ENCODE data around the gene ALOX5.
A peak's percentile ranks its signal among the peaks of the same experiment; 100 is the strongest.

Gene ALOX5

GRCh38 chr10:45421221-45422097 is 47.4 kb downstream of the ALOX5 start:
- no peaks in the 10 kb centered on the region for H3F3A ChIP-seq (ENCODE audit: low read depth)
- no peaks in the 10 kb centered on the region for H4K20me1 ChIP-seq (ENCODE audit: insufficient read depth, low read length, poor library complexity, severe bottlenecking)
- peak overlapping the region; percentile 45; the same call in 1 of the 2 replicates for H2AFZ ChIP-seq (ENCODE audit: low read length)
- H3K4me1 ChIP-seq (ENCODE audit: insufficient read depth, low read length, poor library complexity, severe bottlenecking), result peaks cover 36% of the 10 kb centered on the region
- no peaks in the 10 kb centered on the region for H3K9me2 ChIP-seq (replicated peaks; ENCODE audit: low read depth, low read length)
- H3K79me2 ChIP-seq (ENCODE audit: insufficient read depth, low read length), result no peaks in the 10 kb centered on the region
- no peak for TF ChIP-seq EZH2phosphoT487 (IDR thresholded peaks at IDR 0.05; ENCODE audit: borderline replicate concordance)
- TF ChIP-seq, protein P1, sequence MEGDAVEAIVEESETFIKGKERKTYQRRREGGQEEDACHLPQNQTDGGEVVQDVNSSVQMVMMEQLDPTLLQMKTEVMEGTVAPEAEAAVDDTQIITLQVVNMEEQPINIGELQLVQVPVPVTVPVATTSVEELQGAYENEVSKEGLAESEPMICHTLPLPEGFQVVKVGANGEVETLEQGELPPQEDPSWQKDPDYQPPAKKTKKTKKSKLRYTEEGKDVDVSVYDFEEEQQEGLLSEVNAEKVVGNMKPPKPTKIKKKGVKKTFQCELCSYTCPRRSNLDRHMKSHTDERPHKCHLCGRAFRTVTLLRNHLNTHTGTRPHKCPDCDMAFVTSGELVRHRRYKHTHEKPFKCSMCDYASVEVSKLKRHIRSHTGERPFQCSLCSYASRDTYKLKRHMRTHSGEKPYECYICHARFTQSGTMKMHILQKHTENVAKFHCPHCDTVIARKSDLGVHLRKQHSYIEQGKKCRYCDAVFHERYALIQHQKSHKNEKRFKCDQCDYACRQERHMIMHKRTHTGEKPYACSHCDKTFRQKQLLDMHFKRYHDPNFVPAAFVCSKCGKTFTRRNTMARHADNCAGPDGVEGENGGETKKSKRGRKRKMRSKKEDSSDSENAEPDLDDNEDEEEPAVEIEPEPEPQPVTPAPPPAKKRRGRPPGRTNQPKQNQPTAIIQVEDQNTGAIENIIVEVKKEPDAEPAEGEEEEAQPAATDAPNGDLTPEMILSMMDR (conservative IDR thresholded peaks at IDR 0.05; ENCODE audit: low read length), result no peak
- H3K4me3 ChIP-seq (ENCODE audit: low read length, poor library complexity, severe bottlenecking), result no peak overlapping the region
- H3K9ac ChIP-seq (ENCODE audit: low read depth, low read length, poor library complexity, severe bottlenecking), result peak overlapping the region; percentile 12
- H3K36me3 ChIP-seq (ENCODE audit: insufficient read depth, low read length), result no peaks in the 10 kb centered on the region
- no peaks in the 10 kb centered on the region for H3K27me3 ChIP-seq (ENCODE audit: insufficient read depth, low read length, poor library complexity, severe bottlenecking)
- H3K4me2 ChIP-seq (ENCODE audit: low read depth, low read length, poor library complexity, severe bottlenecking), result no peak overlapping the region
- H3K9me3 ChIP-seq (ENCODE audit: insufficient read depth, low read depth, low read length), result no peaks in the 10 kb centered on the region

- H3F3A ChIP-seq (ENCODE audit: low read depth), result no peaks in the 10 kb centered on the region
- H3K9me3 ChIP-seq (ENCODE audit: insufficient read depth, low read depth, low read length), result no peaks in the 10 kb centered on the region
These were observed 48.3 kb downstream of the ALOX5 start for GRCh38 chr10:45422207-45422865.

GRCh38 chr10:45422866-45423659 is 49.0 kb downstream of the ALOX5 start:
- TF ChIP-seq, protein P1 (conservative IDR thresholded peaks at IDR 0.05; ENCODE audit: low read length), result no peak
- TF ChIP-seq EZH2phosphoT487 (IDR thresholded peaks at IDR 0.05; ENCODE audit: borderline replicate concordance), result no peak
- Histone ChIP-seq H3K4me2 (ENCODE audit: low read depth, low read length, poor library complexity, severe bottlenecking) (no peak overlapping the region), H3F3A (ENCODE audit: low read depth) (no peaks in the 10 kb centered on the region), H3K79me2 (ENCODE audit: insufficient read depth, low read length) (no peaks in the 10 kb centered on the region), H3K4me3 (ENCODE audit: low read length, poor library complexity, severe bottlenecking) (no peak overlapping the region), H3K9me2 (replicated peaks; ENCODE audit: low read depth, low read length) (no peaks in the 10 kb centered on the region), H3K36me3 (ENCODE audit: insufficient read depth, low read length) (no peaks in the 10 kb centered on the region), H3K4me1 (ENCODE audit: insufficient read depth, low read length, poor library complexity, severe bottlenecking) (peaks cover 39% of the 10 kb centered on the region), H3K27me3 (ENCODE audit: insufficient read depth, low read length, poor library complexity, severe bottlenecking) (no peaks in the 10 kb centered on the region), H4K20me1 (ENCODE audit: insufficient read depth, low read length, poor library complexity, severe bottlenecking) (no peaks in the 10 kb centered on the region), H3K9ac (ENCODE audit: low read depth, low read length, poor library complexity, severe bottlenecking) (no peak overlapping the region), H3K9me3 (ENCODE audit: insufficient read depth, low read depth, low read length) (no peaks in the 10 kb centered on the region), H2AFZ (ENCODE audit: low read length) (no peak overlapping the region)

More at GRCh38 chr10:45422207-45422865, 48.3 kb downstream of the ALOX5 start:
- H3K79me2 ChIP-seq (ENCODE audit: insufficient read depth, low read length), result no peaks in the 10 kb centered on the region
- H3K4me2 ChIP-seq (ENCODE audit: low read depth, low read length, poor library complexity, severe bottlenecking), result no peak overlapping the region
- H3K4me1 ChIP-seq (ENCODE audit: insufficient read depth, low read length, poor library complexity, severe bottlenecking), result peaks cover 39% of the 10 kb centered on the region
- no peak overlapping the region for H3K4me3 ChIP-seq (ENCODE audit: low read length, poor library complexity, severe bottlenecking)
- H2AFZ ChIP-seq (ENCODE audit: low read length), result no peak overlapping the region
- no peaks in the 10 kb centered on the region for H4K20me1 ChIP-seq (ENCODE audit: insufficient read depth, low read length, poor library complexity, severe bottlenecking)
- TF ChIP-seq EZH2phosphoT487 (IDR thresholded peaks at IDR 0.05; ENCODE audit: borderline replicate concordance), result no peak
- TF ChIP-seq, protein P1 (conservative IDR thresholded peaks at IDR 0.05; ENCODE audit: low read length), result no peak
- no peaks in the 10 kb centered on the region for H3K9me2 ChIP-seq (replicated peaks; ENCODE audit: low read depth, low read length)
- no peaks in the 10 kb centered on the region for H3K36me3 ChIP-seq (ENCODE audit: insufficient read depth, low read length)
- H3K9ac ChIP-seq (ENCODE audit: low read depth, low read length, poor library complexity, severe bottlenecking), result no peak overlapping the region
- no peaks in the 10 kb centered on the region for H3K27me3 ChIP-seq (ENCODE audit: insufficient read depth, low read length, poor library complexity, severe bottlenecking)
